OCI-LY3 (cell line): Measurements from ENCODE around the gene EPHA1.

Experiments used
- H2AFZ ChIP-seq: fragments of 200-600, 300-600 bp; shearing (Covaris generic); 2 replicates; pipeline ENCODE4 v1.6.0; 2014; ENCODE audit warnings: antibody characterized with exemption, low read depth, low read length
- H3K27ac ChIP-seq: fragments of 200-600, 300-600 bp; sonication (generic); 2 replicates; pipeline ENCODE4 v1.5.1; 2014; ENCODE audit warnings: mild to moderate bottlenecking, low read length, moderate library complexity, mixed read lengths
- H3K27me3 ChIP-seq: fragments of 200-600, 300-600 bp; sonication (generic); 2 replicates; pipeline ENCODE4 v1.6.1; 2014; ENCODE audit warnings: low read depth, low read length, mixed read lengths
- H3K36me3 ChIP-seq: fragments of 200-600, 300-600 bp; sonication (generic); replicated peaks from 2 replicates; pipeline ENCODE3; 2014; ENCODE audit warnings: low read depth, low read length, mixed read lengths
- H3K4me1 ChIP-seq: fragments of 300-600, 200-600 bp; sonication (generic); 2 replicates; pipeline ENCODE4 v1.6.1; 2014; ENCODE audit warnings: low read length, mixed read lengths
- H3K4me2 ChIP-seq: fragments of 200-600, 300-600 bp; sonication (generic); 2 replicates; pipeline ENCODE4 v1.6.1; 2014; ENCODE audit warnings: low read length, mixed read lengths
- H3K4me3 ChIP-seq: fragments of 300-600, 200-600 bp; sonication (generic); 2 replicates; pipeline ENCODE4 v1.5.1; 2014; ENCODE audit warnings: antibody characterized with exemption, mild to moderate bottlenecking, low read length, moderate library complexity
- H3K79me2 ChIP-seq: fragments of 300-600, 200-600 bp; shearing (Covaris generic); 2 replicates; pipeline ENCODE4 v1.6.1; 2014; ENCODE audit warnings: mild to moderate bottlenecking, low read length, mixed read lengths
- H3K9ac ChIP-seq: fragments of 300-600, 200-600 bp; shearing (Covaris generic); 2 replicates; pipeline ENCODE4 v1.6.0; 2014; ENCODE audit warnings: mild to moderate bottlenecking, low read length, moderate library complexity
- H3K9me3 ChIP-seq: fragments of 200-600, 300-600 bp; shearing (Covaris generic); 2 replicates; pipeline ENCODE4 v1.6.1; 2014; ENCODE audit warnings: low read length, mixed read lengths; ENCODE audit not compliant: insufficient read depth
- H4K20me1 ChIP-seq: fragments of 200-600, 300-600 bp; sonication (generic); 2 replicates; pipeline ENCODE4 v1.6.1; 2016; ENCODE audit warnings: low read length, mixed read lengths; ENCODE audit not compliant: insufficient read depth
- CTCF ChIP-seq: fragments of 200-600, 300-600 bp; sonication (generic); IDR thresholded peaks from 2 replicates; pipeline ENCODE4 v1.5.1; 2014; ENCODE audit warnings: antibody characterized with exemption, low read length, low read depth
- EZH2phosphoT487 ChIP-seq: fragments of 200-600 bp; shearing (Covaris generic); IDR thresholded peaks from 2 replicates; pipeline ENCODE4 v1.6.1; 2018; ENCODE audit warnings: antibody characterized with exemption, mixed run types, low read depth

EPHA1 gene

GRCh38 chr7:143401265-143401664 lies 7.4 kb downstream of the EPHA1 start:
- Histone ChIP-seq H3K9ac (no peak overlapping the region), H3K36me3 (no peaks in the 10 kb centered on the region), H4K20me1 (no peaks in the 10 kb centered on the region), H2AFZ (no peak overlapping the region), H3K4me2 (no peak overlapping the region), H3K4me1 (no peaks in the 10 kb centered on the region), H3K27ac (no peak overlapping the region), H3K79me2 (no peaks in the 10 kb centered on the region), H3K4me3 (no peak overlapping the region), H3K27me3 (peaks cover 54% of the 10 kb centered on the region), H3K9me3 (no peaks in the 10 kb centered on the region)
- TF ChIP-seq CTCF = no peak
- no peak for TF ChIP-seq EZH2phosphoT487

GRCh38 chr7:143399642-143400041 lies 9.0 kb downstream of the EPHA1 start:
- no peaks in the 10 kb centered on the region for H3K9me3 ChIP-seq
- H3K36me3 ChIP-seq = no peaks in the 10 kb centered on the region
- no peak overlapping the region for H2AFZ ChIP-seq
- no peaks in the 10 kb centered on the region for H4K20me1 ChIP-seq
- H3K27ac ChIP-seq = no peak overlapping the region
- TF ChIP-seq CTCF (no peak), EZH2phosphoT487 (no peak)
- H3K4me3 ChIP-seq = no peak overlapping the region
- no peak overlapping the region for H3K4me2 ChIP-seq
- peaks cover 39% of the 10 kb centered on the region for H3K27me3 ChIP-seq
- no peak overlapping the region for H3K9ac ChIP-seq
- H3K4me1 ChIP-seq = no peaks in the 10 kb centered on the region
- no peaks in the 10 kb centered on the region for H3K79me2 ChIP-seq

GRCh38 chr7:143399151-143399550 lies 9.5 kb downstream of the EPHA1 start:
- Histone ChIP-seq H3K79me2 (no peaks in the 10 kb centered on the region), H3K27me3 (peaks cover 37% of the 10 kb centered on the region), H4K20me1 (no peaks in the 10 kb centered on the region), H3K36me3 (no peaks in the 10 kb centered on the region), H3K4me2 (no peak overlapping the region), H3K4me3 (no peak overlapping the region), H2AFZ (no peak overlapping the region), H3K9me3 (no peaks in the 10 kb centered on the region), H3K27ac (no peak overlapping the region), H3K9ac (no peak overlapping the region), H3K4me1 (no peaks in the 10 kb centered on the region)
- TF ChIP-seq EZH2phosphoT487 (no peak), CTCF (no peak)

- Histone ChIP-seq H3K4me1 (no peaks in the 10 kb centered on the region), H3K27ac (no peak overlapping the region), H3K79me2 (no peaks in the 10 kb centered on the region), H3K4me2 (no peak overlapping the region), H4K20me1 (no peaks in the 10 kb centered on the region), H3K4me3 (no peak overlapping the region), H2AFZ (no peak overlapping the region), H3K9me3 (no peaks in the 10 kb centered on the region), H3K36me3 (no peaks in the 10 kb centered on the region), H3K9ac (no peak overlapping the region), H3K27me3 (peaks cover 34% of the 10 kb centered on the region)
- TF ChIP-seq EZH2phosphoT487 (no peak), CTCF (no peak)
Measured at GRCh38 chr7:143398616-143399015, 10.0 kb downstream of the EPHA1 start.
